Upper lobe of left lung (tissue), 6 donors: ENCODE measurements around the gene COPS7A. TPM values are rescaled to one million over a fixed set of nuclear protein-coding genes. Genes with fewer than 3 reads are reported as not detected.

ENCODE experiments used
- ATAC-seq, 2 donors: fragments of 200-7000 bp; cut with Tn5 transposase; one replicate each; pipeline ENCODE4 v1.9.1; 2022; ENCODE audit warnings: mild to moderate bottlenecking in 2 of 2, moderate library complexity in 2 of 2; ENCODE audit not compliant: low FRiP score in 2 of 2
- DNase-seq, 2 donors: peaks; one replicate each; pipeline ENCODE4 v3.0.0-alpha.2; 2019 to 2020
- H3K27ac ChIP-seq, 4 donors: fragments of 200-600 bp; sonication (generic); one replicate each; pipeline ENCODE4 v1.5.1; 2016 to 2019
- H3K27me3 ChIP-seq, 4 donors: fragments of 200-600 bp; sonication (generic); one replicate each; pipeline ENCODE4 v1.5.1; 2017 to 2019
- H3K36me3 ChIP-seq, 4 donors: fragments of 200-600 bp; sonication (generic); one replicate each; pipeline ENCODE4 v1.5.1; 2016 to 2019
- H3K4me1 ChIP-seq, 4 donors: fragments of 200-600 bp; sonication (generic); one replicate each; pipeline ENCODE4 v1.5.1; 2018 to 2019
- H3K4me3 ChIP-seq, 4 donors: fragments of 200-600 bp; sonication (generic); one replicate each; pipeline ENCODE4 v1.5.1; 2017 to 2019; ENCODE audit warnings: mild to moderate bottlenecking in 2 of 4, moderate library complexity in 1 of 4
- H3K9me3 ChIP-seq, 4 donors: fragments of 200-600 bp; sonication (generic); one replicate each; pipeline ENCODE4 v1.5.1; 2018 to 2019
- EP300 ChIP-seq, 4 donors: sonication (generic); formaldehyde crosslinking; IDR thresholded peaks; one replicate each; pipeline ENCODE4 v1.5.1; 2017; ENCODE audit warnings: antibody characterized with exemption in 4 of 4, control low read depth in 2 of 4
- POLR2A ChIP-seq, 4 donors: fragments of 450-650 bp; IDR thresholded peaks; one replicate each; pipeline ENCODE4 v1.5.1; 2016 to 2017; ENCODE audit warnings: antibody characterized with exemption in 4 of 4, mild to moderate bottlenecking in 2 of 4
- POLR2AphosphoS5 ChIP-seq, 2 donors: sonication (generic); formaldehyde crosslinking; IDR thresholded peaks; one replicate each; pipeline ENCODE4 v1.5.1; 2017; ENCODE audit warnings: antibody characterized with exemption in 2 of 2
- WGBS, 2 donors: methylation state at CpG; one replicate each; pipeline ENCODE4 v1.1.5; 2017 to 2018; 5-methylcytosine and 5-hydroxymethylcytosine counted together
- total RNA-seq, 6 donors: library from RNA; depleted of rRNA in 4 of 6; stranded (reverse); fragments of >200 nt in 4 of 6; gene quantifications; one replicate each; pipeline versions ENCODE4 v1.1.0 to v1.2.1, GENCODE V29; 2016 to 2021
- TF ChIP-seq, protein P1 (sequence below), 6 experiments: fragments of 450-650 bp in 4 of 6; fragments of 200-600 bp in 2 of 6; sonication (generic) in 2 of 6; IDR thresholded peaks; one replicate each; pipeline ENCODE4 v1.5.1; 2016 to 2019; ENCODE audit warnings: antibody characterized with exemption in 6 of 6
- donor health status: DM: no; HTN: no; CAD: no; lungs with moderate emphysema.
- donor health status: DM: no; HTN: yes; CAD: no; lungs with severe emphysema.

COPS7A gene
- total RNA-seq, 6 donors from 2014 or later, result 36.9 to 70.2 (median 63.0) TPM

GRCh38 chr12:6716874-6717437, 6.9 kb upstream of the COPS7A start:
- H3K36me3 ChIP-seq, result no peaks in the 10 kb centered on the region
- H3K9me3 ChIP-seq, result no peaks in the 10 kb centered on the region
- DNase-seq (no peak), ATAC-seq (no peak)
- TF ChIP-seq EP300 (IDR thresholded peaks at IDR 0.05) (no peak), POLR2A (IDR thresholded peaks at IDR 0.05) (no peak), POLR2AphosphoS5 (IDR thresholded peaks at IDR 0.05) (no peak)
- TF ChIP-seq, protein P1, sequence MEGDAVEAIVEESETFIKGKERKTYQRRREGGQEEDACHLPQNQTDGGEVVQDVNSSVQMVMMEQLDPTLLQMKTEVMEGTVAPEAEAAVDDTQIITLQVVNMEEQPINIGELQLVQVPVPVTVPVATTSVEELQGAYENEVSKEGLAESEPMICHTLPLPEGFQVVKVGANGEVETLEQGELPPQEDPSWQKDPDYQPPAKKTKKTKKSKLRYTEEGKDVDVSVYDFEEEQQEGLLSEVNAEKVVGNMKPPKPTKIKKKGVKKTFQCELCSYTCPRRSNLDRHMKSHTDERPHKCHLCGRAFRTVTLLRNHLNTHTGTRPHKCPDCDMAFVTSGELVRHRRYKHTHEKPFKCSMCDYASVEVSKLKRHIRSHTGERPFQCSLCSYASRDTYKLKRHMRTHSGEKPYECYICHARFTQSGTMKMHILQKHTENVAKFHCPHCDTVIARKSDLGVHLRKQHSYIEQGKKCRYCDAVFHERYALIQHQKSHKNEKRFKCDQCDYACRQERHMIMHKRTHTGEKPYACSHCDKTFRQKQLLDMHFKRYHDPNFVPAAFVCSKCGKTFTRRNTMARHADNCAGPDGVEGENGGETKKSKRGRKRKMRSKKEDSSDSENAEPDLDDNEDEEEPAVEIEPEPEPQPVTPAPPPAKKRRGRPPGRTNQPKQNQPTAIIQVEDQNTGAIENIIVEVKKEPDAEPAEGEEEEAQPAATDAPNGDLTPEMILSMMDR (IDR thresholded peaks at IDR 0.05), result no peak
- no peak overlapping the region for H3K4me3 ChIP-seq
- 89 to 90% methylated on average over 10 of the region's 10 CpGs for WGBS, 2 donors
- no peaks in the 10 kb centered on the region for H3K27me3 ChIP-seq
- no peak overlapping the region for H3K27ac ChIP-seq
- no peaks in the 10 kb centered on the region for H3K4me1 ChIP-seq

- no peak overlapping the region for H3K27ac ChIP-seq
- no peaks in the 10 kb centered on the region for H3K27me3 ChIP-seq
- peaks cover 9 to 19% (median 11%) of the 10 kb centered on the region in 4 donors for H3K4me1 ChIP-seq
- TF ChIP-seq POLR2AphosphoS5 (IDR thresholded peaks at IDR 0.05) (no peak), POLR2A (IDR thresholded peaks at IDR 0.05) (no peak), EP300 (IDR thresholded peaks at IDR 0.05) (no peak)
- TF ChIP-seq, protein P1 (IDR thresholded peaks at IDR 0.05), result no peak
- no peaks in the 10 kb centered on the region for H3K9me3 ChIP-seq
- H3K36me3 ChIP-seq, result peaks cover 0 to 5% (median 3%) of the 10 kb centered on the region in 4 donors
- H3K4me3 ChIP-seq, result no peak overlapping the region
- DNase-seq (no peak), ATAC-seq (no peak)
- 79 to 85% methylated on average over 3 of the region's 3 CpGs for WGBS, 2 donors
These were observed 983 bp upstream of the COPS7A start for GRCh38 chr12:6722863-6723262.

DNA sequence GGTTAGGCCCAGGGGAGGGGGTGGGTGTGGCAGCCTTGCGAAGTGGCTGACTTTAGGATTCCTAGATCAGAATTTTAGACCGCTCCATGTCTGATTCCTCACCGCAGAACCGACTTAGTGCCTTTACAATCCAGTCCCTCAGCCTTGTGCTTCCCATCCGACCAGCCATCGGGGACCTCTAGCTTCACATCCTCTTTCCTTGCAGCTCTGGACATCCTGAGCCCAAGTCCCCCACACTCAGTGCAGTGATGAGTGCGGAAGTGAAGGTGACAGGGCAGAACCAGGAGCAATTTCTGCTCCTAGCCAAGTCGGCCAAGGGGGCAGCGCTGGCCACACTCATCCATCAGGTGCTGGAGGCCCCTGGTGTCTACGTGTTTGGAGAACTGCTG, 557 bp downstream of the COPS7A start:
- peaks cover 5 to 21% (median 19%) of the 10 kb centered on the region in 4 donors for H3K36me3 ChIP-seq
- DNase-seq, result peak in 1 of 2 donors; percentile 32
- no peak for TF ChIP-seq POLR2AphosphoS5 (IDR thresholded peaks at IDR 0.05)
- TF ChIP-seq, protein P1 (IDR thresholded peaks at IDR 0.05), result no peak
- TF ChIP-seq EP300 (IDR thresholded peaks at IDR 0.05), result no peak
- TF ChIP-seq POLR2A (IDR thresholded peaks at IDR 0.05), result no peak
- H3K4me1 ChIP-seq, result peaks cover 9 to 19% (median 11%) of the 10 kb centered on the region in 4 donors
- no peaks in the 10 kb centered on the region for H3K27me3 ChIP-seq
- no peaks in the 10 kb centered on the region for H3K9me3 ChIP-seq
- peak overlapping the region; percentile 30 to 72 (median 66) for H3K4me3 ChIP-seq
- peak overlapping the region; percentile 86 to 93 (median 90) for H3K27ac ChIP-seq
- peak; percentile 2 to 21 for ATAC-seq
- 8 to 21% methylated on average over 10 of the region's 10 CpGs for WGBS, 2 donors

- H3K4me1 ChIP-seq, result peaks cover 9 to 19% (median 11%) of the 10 kb centered on the region in 4 donors
- DNase-seq (no peak), ATAC-seq (no peak)
- H3K36me3 ChIP-seq, result peaks cover 11 to 30% (median 27%) of the 10 kb centered on the region in 4 donors
- no peaks in the 10 kb centered on the region for H3K27me3 ChIP-seq
- no peak overlapping the region for H3K27ac ChIP-seq
- no peaks in the 10 kb centered on the region for H3K9me3 ChIP-seq
- TF ChIP-seq, protein P1 (IDR thresholded peaks at IDR 0.05), result no peak
- H3K4me3 ChIP-seq, result no peak overlapping the region
- 94 to 98% methylated on average over 7 of the region's 7 CpGs for WGBS, 2 donors
These were observed 1.5 kb downstream of the COPS7A start for GRCh38 chr12:6725350-6725749.

DNA sequence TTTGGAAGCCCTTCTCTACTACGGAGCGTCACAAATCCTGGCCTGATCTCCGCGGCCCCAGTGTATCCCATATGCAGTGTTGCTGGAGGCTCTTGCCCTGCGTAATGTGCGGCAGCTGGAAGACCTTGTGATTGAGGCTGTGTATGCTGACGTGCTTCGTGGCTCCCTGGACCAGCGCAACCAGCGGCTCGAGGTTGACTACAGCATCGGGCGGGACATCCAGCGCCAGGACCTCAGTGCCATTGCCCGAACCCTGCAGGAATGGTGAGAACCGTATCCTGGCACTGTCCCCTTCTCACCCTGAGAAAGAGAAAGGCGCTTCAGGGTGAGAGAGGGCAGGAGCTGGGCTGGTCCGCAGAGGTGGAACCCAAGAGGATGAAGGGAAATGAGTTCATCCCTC, 5.3 kb downstream of the COPS7A start:
- 95 to 97% methylated on average over 9 to 18 of the region's 18 CpGs for WGBS, 2 donors
- TF ChIP-seq, protein P1 (IDR thresholded peaks at IDR 0.05), result no peak
- no peak for TF ChIP-seq POLR2AphosphoS5 (IDR thresholded peaks at IDR 0.05)
- no peak for TF ChIP-seq EP300 (IDR thresholded peaks at IDR 0.05)
- no peak for TF ChIP-seq POLR2A (IDR thresholded peaks at IDR 0.05)
- H3K9me3 ChIP-seq, result no peaks in the 10 kb centered on the region
- H3K27me3 ChIP-seq, result no peaks in the 10 kb centered on the region
- ATAC-seq (no peak), DNase-seq (no peak)
- H3K4me1 ChIP-seq, result peaks cover 9 to 15% (median 11%) of the 10 kb centered on the region in 4 donors
- H3K36me3 ChIP-seq, result peaks cover 22 to 61% (median 50%) of the 10 kb centered on the region in 4 donors
- no peak overlapping the region for H3K27ac ChIP-seq
- no peak overlapping the region for H3K4me3 ChIP-seq
